GM18867 (cell line): ENCODE data around the gene RHO.

Source experiments
- ATAC-seq: cut with Tn5 transposase; IDR thresholded peaks from one replicate; pipeline ENCODE4 v1.9.1; 2021; ENCODE audit warnings: mild to moderate bottlenecking, moderate library complexity; ENCODE audit not compliant: unreplicated experiment

RHO gene

DNA sequence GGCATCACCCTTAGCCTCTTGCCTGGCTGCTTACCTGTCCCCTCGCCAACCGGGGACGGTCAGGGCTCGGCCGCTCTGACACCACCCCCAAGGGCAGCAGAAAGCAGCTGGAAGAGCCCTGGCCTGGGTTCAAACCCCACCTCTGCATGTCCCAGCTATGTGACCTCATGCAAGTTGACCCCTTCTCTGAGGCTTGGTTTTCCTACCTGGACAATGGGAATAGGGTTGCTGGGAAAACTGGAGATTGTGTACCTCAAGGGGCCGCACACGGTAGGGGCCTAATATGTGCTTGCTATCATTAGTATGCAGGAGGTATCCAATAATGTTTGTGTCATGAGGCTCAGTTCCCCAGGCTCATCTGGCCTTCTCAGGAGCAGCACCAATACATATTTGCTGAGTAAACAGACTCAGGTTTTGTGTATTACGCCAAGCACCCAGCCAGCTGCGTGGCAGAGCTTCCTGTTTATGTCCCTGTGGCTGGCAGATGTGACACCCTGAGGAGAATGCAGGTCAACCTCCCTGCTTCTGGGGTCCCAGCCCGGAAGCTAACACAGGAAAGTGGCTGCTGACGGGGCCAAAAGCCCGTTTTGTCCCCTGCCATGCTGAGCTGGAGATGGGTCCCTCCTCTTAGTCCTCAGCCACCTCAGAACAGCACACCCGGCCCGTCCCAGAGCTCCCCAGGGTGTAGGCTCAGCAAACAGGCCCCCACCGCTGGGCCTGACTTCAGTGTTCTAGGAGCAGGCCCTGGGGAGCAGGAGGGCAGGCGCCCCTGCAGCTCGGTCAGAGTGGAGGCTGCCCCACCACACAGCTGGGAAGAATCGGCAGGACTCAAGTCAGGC is 48.3 kb downstream of the RHO start:
- peak; percentile 48 for ATAC-seq

DNA sequence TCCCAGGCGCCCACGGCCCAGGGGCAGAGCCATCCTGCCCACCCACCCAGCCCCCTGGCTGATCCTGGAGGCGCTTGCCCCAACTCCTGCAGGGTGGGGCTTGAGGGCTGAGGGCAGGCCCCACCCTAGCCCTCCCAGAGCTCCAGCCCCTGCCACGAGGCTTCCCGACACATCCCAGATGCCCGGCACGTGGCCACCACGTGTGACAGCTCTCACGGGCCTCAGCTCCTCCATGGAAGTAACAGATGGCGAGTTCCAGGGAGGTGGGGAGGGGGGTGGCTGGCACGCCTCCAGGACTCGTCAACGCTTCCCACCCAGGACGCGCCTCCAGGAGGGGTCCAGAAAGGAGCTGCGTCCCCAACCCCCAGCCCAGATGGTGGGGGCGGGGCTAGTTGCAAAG is 48.9 kb downstream of the RHO start:
- ATAC-seq = no peak

- ATAC-seq = peak; percentile 70
These were observed 49.7 kb downstream of the RHO start for GRCh38 chr3:129577925-129578786.

GRCh38 chr3:129579991-129580390 is 51.6 kb downstream of the RHO start:
- no peak for ATAC-seq

DNA sequence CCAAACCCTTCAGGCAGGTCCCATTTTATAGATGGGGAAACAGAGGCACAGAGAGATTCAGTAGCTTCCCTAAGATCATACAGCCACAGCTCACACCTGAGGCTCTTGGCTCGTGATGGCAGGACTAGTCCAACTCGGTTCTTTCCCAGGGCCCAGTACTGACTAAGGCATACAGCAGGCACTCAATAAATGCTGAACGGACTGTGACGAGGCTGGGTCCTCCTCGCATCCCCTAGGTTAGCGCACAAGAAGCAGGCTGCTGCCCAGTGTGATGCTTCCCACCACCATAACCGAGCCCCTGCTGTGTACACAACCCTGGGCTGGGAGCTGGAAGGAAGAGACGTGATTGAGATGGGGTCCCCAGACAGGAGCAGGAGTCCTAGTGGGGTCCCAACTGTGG is 53.2 kb downstream of the RHO start:
- ATAC-seq = no peak

DNA sequence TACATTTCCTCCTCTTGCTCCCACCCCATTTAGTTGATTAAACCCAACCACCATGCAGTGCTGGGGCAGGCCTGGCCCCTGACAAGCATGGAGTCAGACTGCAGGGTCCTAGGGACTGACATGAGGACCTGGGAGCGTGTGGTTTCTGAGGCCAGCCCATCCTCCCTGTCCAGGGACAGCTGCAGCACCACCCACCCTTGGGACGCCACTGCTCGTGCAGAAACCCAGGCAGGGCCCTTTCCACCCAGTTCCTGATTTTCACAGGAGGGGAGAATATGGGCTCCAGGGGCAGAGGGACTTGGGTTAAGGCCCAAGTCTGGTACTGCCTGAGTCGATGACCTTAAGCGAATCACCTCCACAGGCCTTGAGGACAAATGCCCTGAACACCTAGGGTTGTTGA is 54.4 kb downstream of the RHO start:
- ATAC-seq = no peak

- ATAC-seq = no peak
These were observed 54.9 kb downstream of the RHO start for GRCh38 chr3:129583289-129583688.

DNA sequence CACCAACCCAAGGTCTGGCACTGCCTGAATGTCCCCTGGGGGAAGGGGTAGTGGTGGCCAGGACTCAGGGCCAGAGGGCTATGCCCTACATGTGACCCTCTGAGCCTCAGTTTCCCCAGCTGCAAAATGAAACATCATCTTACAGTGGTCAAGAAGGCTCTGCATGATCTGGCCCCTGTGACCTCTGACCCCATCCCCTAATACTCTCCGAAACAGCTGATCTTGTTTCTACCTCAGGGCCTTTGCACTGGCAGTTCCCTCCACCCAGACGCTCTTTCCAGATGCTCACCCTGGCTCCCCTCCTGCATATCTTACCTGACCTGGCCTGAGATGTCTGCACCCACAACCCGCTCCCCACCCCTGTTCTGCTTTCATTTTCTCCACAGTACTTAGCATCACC is 56.2 kb downstream of the RHO start:
- no peak for ATAC-seq
